Gastroesophageal sphincter (tissue), 3 donors: ENCODE measurements around the gene SPEN.
"Not testable (repeated sequence)": the region's sequence is repeated elsewhere in the genome, so short reads cannot be mapped to it uniquely, and the experiment has no call there.

ENCODE experiments used
- CTCF ChIP-seq, 4 experiments: fragments of 200-600 bp in 2 of 4; fragments of 450-650 bp in 2 of 4; sonication (generic) in 1 of 4; IDR thresholded peaks; one replicate each; pipeline ENCODE4 v1.5.1; 2017 to 2019; ENCODE audit warnings: antibody characterized with exemption in 4 of 4, mild to moderate bottlenecking in 2 of 4, moderate library complexity in 2 of 4
- POLR2A ChIP-seq, 2 donors: fragments of 450-650 bp; IDR thresholded peaks; one replicate each; pipeline ENCODE4 v1.6.1; 2017; ENCODE audit warnings: antibody characterized with exemption in 2 of 2, mild to moderate bottlenecking in 2 of 2, moderate library complexity in 1 of 2

- not testable (repeated sequence) for TF ChIP-seq CTCF, POLR2A (IDR thresholded peaks at IDR 0.05)
These were observed 40.0 kb upstream of the SPEN start, which contains the start of gene UQCRHL for GRCh38 chr1:15807549-15807948.
